AG10803 (cell line): Measurements from ENCODE around the gene CISH.
A peak's percentile ranks its signal among the peaks of the same experiment; 100 is the strongest.

Experiments
- DNase-seq: peaks from one replicate; pipeline ENCODE4 v3.0.0; 2010; ENCODE audit warnings: low read depth
- H3K4me3 ChIP-seq: 2 replicates; pipeline ENCODE4 v1.5.1; 2011; ENCODE audit warnings: mild to moderate bottlenecking, low read length, control low read depth
- CTCF ChIP-seq: conservative IDR thresholded peaks from 2 replicates; pipeline ENCODE4 v1.5.1; 2011; ENCODE audit warnings: mild to moderate bottlenecking, low read length, control low read depth, inconsistent platforms

CISH gene

GRCh38 chr3:50623840-50624474 is 12.4 kb upstream of the CISH start:
- TF ChIP-seq CTCF, result no peak
- DNase-seq, result peak; percentile 12
- no peak overlapping the region for H3K4me3 ChIP-seq

- DNase-seq, result no peak
- TF ChIP-seq CTCF, result no peak
- H3K4me3 ChIP-seq, result no peak overlapping the region
Measured at GRCh38 chr3:50622881-50623280, 11.3 kb upstream of the CISH start.

GRCh38 chr3:50620820-50621219 is 9.2 kb upstream of the CISH start:
- TF ChIP-seq CTCF, result no peak

GRCh38 chr3:50620420-50620819 is 8.8 kb upstream of the CISH start:
- TF ChIP-seq CTCF, result no peak
- no peak for DNase-seq
- no peak overlapping the region for H3K4me3 ChIP-seq

More at GRCh38 chr3:50620820-50621219, 9.2 kb upstream of the CISH start:
- no peak for DNase-seq
- H3K4me3 ChIP-seq, result no peak overlapping the region

GRCh38 chr3:50617911-50618481 is 6.4 kb upstream of the CISH start:
- TF ChIP-seq CTCF, result no peak
- peak overlapping the region; percentile 79 for H3K4me3 ChIP-seq
- DNase-seq, result no peak

- H3K4me3 ChIP-seq, result peak within 1 kb of the TSS; percentile 79
- TF ChIP-seq CTCF, result no peak
- DNase-seq, result no peak
Measured at GRCh38 chr3:50617096-50617791, 5.7 kb upstream of the CISH start, which contains the start of gene MAPKAPK3. TSS of gene MAPKAPK3 (plus strand) at chr3:50617151. CDS start at chr3:50617566, 415 bp downstream.

GRCh38 chr3:50616770-50617095 is 5.2 kb upstream of the CISH start:
- peak; percentile 81 for DNase-seq
- H3K4me3 ChIP-seq, result peak overlapping the region; percentile 79
- no peak for TF ChIP-seq CTCF
